GM23338 (cell line): ENCODE results near the gene VPS13A.

Experiments used
- CREB1 ChIP-seq: fragments of 250-450 bp; sonication (Bioruptor Pico); IDR thresholded peaks from 2 replicates; pipeline ENCODE4 v1.5.0; 2020; ENCODE audit warnings: low read depth, mild to moderate bottlenecking, moderate library complexity
- EZH2 ChIP-seq: fragments of 200-600 bp; sonication (generic); IDR thresholded peaks from one replicate; pipeline ENCODE4 v1.8.0; 2017; ENCODE audit warnings: antibody characterized with exemption, mild to moderate bottlenecking, low read depth; ENCODE audit not compliant: unreplicated experiment
- NANOG ChIP-seq: IDR thresholded peaks from 2 replicates; pipeline ENCODE4 v1.6.1; 2016; ENCODE audit warnings: antibody characterized with exemption, borderline replicate concordance
- POLR2AphosphoS5 ChIP-seq: IDR thresholded peaks from 2 replicates; pipeline ENCODE4 v1.6.1; 2016; ENCODE audit warnings: antibody characterized with exemption, low read depth
- REST ChIP-seq: IDR thresholded peaks from one replicate; pipeline ENCODE4 v1.6.1; 2018; ENCODE audit warnings: antibody characterized with exemption; ENCODE audit not compliant: unreplicated experiment
- ZNF114 ChIP-seq: fragments of 250-450 bp; sonication (Bioruptor Pico); IDR thresholded peaks from 2 replicates; pipeline ENCODE4 v1.5.0; 2020; ENCODE audit warnings: mild to moderate bottlenecking, moderate library complexity
- TF ChIP-seq, protein P1 (sequence below), 2 experiments: fragments of 200-600 bp in 1 of 2; sonication (generic) in 1 of 2; conservative IDR thresholded peaks; 2 replicates each; pipeline versions ENCODE4 v1.5.1 to v1.6.1; 2016 to 2017; ENCODE audit warnings: antibody characterized with exemption in 2 of 2, low read depth in 2 of 2, mild to moderate bottlenecking in 2 of 2, moderate library complexity in 1 of 2

DNA sequence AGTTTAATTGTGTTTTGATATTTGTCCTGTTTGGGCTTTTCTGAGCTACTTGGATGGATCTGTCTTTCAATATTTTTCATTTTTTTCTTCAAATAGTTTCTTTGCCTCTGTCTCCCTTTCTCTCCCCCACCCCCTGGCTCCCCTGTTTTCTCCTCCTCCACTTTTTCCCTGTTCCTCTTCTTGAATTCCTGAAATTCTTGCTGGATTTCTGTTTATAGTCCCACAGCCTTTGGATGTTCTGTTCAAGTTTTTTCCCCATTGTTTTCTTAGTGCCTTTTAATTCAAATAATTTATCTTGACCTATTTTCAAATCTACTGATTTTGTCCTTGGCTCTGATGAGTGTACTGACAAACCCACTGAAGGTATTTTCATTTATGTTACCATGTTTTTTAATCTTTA lies 113.0 kb downstream of the VPS13A start:
- TF ChIP-seq, protein P1, sequence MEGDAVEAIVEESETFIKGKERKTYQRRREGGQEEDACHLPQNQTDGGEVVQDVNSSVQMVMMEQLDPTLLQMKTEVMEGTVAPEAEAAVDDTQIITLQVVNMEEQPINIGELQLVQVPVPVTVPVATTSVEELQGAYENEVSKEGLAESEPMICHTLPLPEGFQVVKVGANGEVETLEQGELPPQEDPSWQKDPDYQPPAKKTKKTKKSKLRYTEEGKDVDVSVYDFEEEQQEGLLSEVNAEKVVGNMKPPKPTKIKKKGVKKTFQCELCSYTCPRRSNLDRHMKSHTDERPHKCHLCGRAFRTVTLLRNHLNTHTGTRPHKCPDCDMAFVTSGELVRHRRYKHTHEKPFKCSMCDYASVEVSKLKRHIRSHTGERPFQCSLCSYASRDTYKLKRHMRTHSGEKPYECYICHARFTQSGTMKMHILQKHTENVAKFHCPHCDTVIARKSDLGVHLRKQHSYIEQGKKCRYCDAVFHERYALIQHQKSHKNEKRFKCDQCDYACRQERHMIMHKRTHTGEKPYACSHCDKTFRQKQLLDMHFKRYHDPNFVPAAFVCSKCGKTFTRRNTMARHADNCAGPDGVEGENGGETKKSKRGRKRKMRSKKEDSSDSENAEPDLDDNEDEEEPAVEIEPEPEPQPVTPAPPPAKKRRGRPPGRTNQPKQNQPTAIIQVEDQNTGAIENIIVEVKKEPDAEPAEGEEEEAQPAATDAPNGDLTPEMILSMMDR (conservative IDR thresholded peaks at IDR 0.05; ENCODE audit: low read depth in 2 of 2), result no peak
- no peak for TF ChIP-seq POLR2AphosphoS5
- no peak for TF ChIP-seq REST
- no peak for TF ChIP-seq ZNF114
- no peak for TF ChIP-seq CREB1
- no peak for TF ChIP-seq EZH2
- TF ChIP-seq NANOG, result no peak
